WTC11 (cell line): ENCODE results near the gene DOK5. TPM values are rescaled to one million over a fixed set of nuclear protein-coding genes. Genes with fewer than 3 reads are reported as not detected.

ENCODE experiments used
- ATAC-seq: fragments of 200-7000 bp; cut with Tn5 transposase; 2 replicates; pipeline ENCODE4 v1.10.0; 2021; ENCODE audit warnings: mild to moderate bottlenecking, moderate library complexity
- CTCF ChIA-PET: fragments of 300-600 bp; sonication (Branson Sonifier 250); formaldehyde crosslinking; loops from one replicate; lab custom pipeline; 2021; ENCODE audit warnings: antibody characterized with exemption; lab: Charles Lee
- POLR2A ChIA-PET: fragments of 350-600 bp; sonication (Branson Sonifier 250); formaldehyde crosslinking; loops from one replicate; lab custom pipeline; 2021; ENCODE audit warnings: antibody characterized with exemption; lab: Charles Lee
- DNase-seq: peaks from one replicate; pipeline ENCODE4 v3.0.0; 2021; ENCODE audit warnings: low spot score
- H3K27ac Mint-ChIP-seq: 2 replicates; pipeline ENCODE4 v1.8.0; 2021; ENCODE audit warnings: mixed read lengths
- H3K27me3 Mint-ChIP-seq: 2 replicates; pipeline ENCODE4 v1.8.0; 2021; ENCODE audit warnings: low read depth, mild to moderate bottlenecking, moderate library complexity, mixed read lengths
- H3K36me3 Mint-ChIP-seq: 2 replicates; pipeline ENCODE4 v1.8.0; 2021; ENCODE audit warnings: mixed read lengths
- H3K4me1 Mint-ChIP-seq: 2 replicates; pipeline ENCODE4 v1.8.0; 2022; ENCODE audit warnings: mixed read lengths
- H3K4me3 Mint-ChIP-seq: 2 replicates; pipeline ENCODE4 v1.8.0; 2021; ENCODE audit warnings: mild to moderate bottlenecking, moderate library complexity, mixed read lengths
- H3K9me3 Mint-ChIP-seq: 2 replicates; pipeline ENCODE4 v1.8.0; 2021; ENCODE audit warnings: mixed read lengths
- FOXJ3 ChIP-seq: sonication (generic); formaldehyde crosslinking; IDR thresholded peaks from 2 replicates; pipeline ENCODE4 v1.9.0; 2021; ENCODE audit warnings: missing genetic modification reagents, mild to moderate bottlenecking, borderline replicate concordance
- FOXK1 ChIP-seq: sonication (generic); formaldehyde crosslinking; IDR thresholded peaks from 2 replicates; pipeline ENCODE4 v1.8.0; 2022; ENCODE audit warnings: mild to moderate bottlenecking, moderate library complexity, missing genetic modification reagents
- FOXP1 ChIP-seq: sonication (generic); formaldehyde crosslinking; IDR thresholded peaks from 2 replicates; pipeline ENCODE4 v1.8.0; 2022; ENCODE audit warnings: missing genetic modification reagents, mild to moderate bottlenecking, moderate library complexity, borderline replicate concordance
- GABPB1 ChIP-seq: sonication (generic); formaldehyde crosslinking; IDR thresholded peaks from 2 replicates; pipeline ENCODE4 v1.8.1; 2023; ENCODE audit warnings: mild to moderate bottlenecking, missing genetic modification reagents
- NR3C1 ChIP-seq: sonication (generic); formaldehyde crosslinking; conservative IDR thresholded peaks from 2 replicates; pipeline ENCODE4 v1.8.1; 2023; ENCODE audit warnings: low read depth, mild to moderate bottlenecking, missing genetic modification reagents
- SOX15 ChIP-seq: fragments of 250-450 bp; sonication (Bioruptor Pico); IDR thresholded peaks from 2 replicates; pipeline ENCODE4 v1.9.0; 2021; ENCODE audit warnings: mild to moderate bottlenecking
- ZNF423 ChIP-seq: fragments of 250-450 bp; sonication (Bioruptor Pico); IDR thresholded peaks from 2 replicates; pipeline ENCODE4 v2.1.2; 2022; ENCODE audit warnings: mild to moderate bottlenecking, moderate library complexity
- total RNA-seq: library from RNA; stranded (reverse); gene quantifications from 3 replicates; pipeline ENCODE4 v1.2.3, GENCODE V29; 2021
- TF ChIP-seq, protein P1 (sequence below): sonication (generic); formaldehyde crosslinking; IDR thresholded peaks from 2 replicates; pipeline ENCODE4 v1.8.0; 2023; ENCODE audit warnings: mild to moderate bottlenecking, missing genetic modification reagents
- TF ChIP-seq, protein P2 (sequence below): sonication (generic); formaldehyde crosslinking; IDR thresholded peaks from 2 replicates; pipeline ENCODE4 v1.8.0; 2022; ENCODE audit warnings: mild to moderate bottlenecking, missing genetic modification reagents
- TF ChIP-seq, protein P3 (sequence below): sonication (generic); formaldehyde crosslinking; IDR thresholded peaks from 2 replicates; pipeline ENCODE4 v1.8.1; 2023; ENCODE audit warnings: mild to moderate bottlenecking, missing genetic modification reagents, moderate library complexity
- TF ChIP-seq, protein P4 (sequence below): sonication (generic); formaldehyde crosslinking; IDR thresholded peaks from 2 replicates; pipeline ENCODE4 v1.8.0; 2023; ENCODE audit warnings: missing genetic modification reagents
- TF ChIP-seq, protein P5 (sequence below): fragments of 250-450 bp; sonication (Bioruptor Pico); IDR thresholded peaks from 2 replicates; pipeline ENCODE4 v1.9.0; 2021; ENCODE audit warnings: mild to moderate bottlenecking, borderline replicate concordance
- TF ChIP-seq, protein P6 (sequence below): sonication (generic); formaldehyde crosslinking; IDR thresholded peaks from 2 replicates; pipeline ENCODE4 v1.8.0; 2022; ENCODE audit warnings: mild to moderate bottlenecking, missing genetic modification reagents

The DOK5 gene
- total RNA-seq, 1 experiment from 2014 or later: 10.1 TPM

DNA sequence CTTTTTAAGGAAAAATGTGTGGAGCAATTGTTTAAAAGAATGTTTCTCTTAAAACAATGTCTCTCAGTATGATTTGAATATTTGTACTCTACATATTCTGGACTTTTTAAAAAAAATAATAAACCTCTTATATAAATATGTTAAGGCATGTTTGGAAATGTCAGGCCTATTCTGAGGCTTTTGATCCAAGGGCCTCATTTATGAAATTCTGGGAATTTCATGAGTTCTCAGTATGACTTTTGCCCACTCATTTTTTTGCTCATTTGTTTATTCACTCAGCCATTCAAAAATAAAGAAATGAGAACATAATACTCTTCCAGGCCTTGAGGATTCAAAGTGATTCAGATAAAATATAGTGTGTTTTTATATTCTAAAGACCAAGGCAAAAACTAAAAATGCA is 60.4 kb downstream of the DOK5 start (continued):
- TF ChIP-seq, protein P1, sequence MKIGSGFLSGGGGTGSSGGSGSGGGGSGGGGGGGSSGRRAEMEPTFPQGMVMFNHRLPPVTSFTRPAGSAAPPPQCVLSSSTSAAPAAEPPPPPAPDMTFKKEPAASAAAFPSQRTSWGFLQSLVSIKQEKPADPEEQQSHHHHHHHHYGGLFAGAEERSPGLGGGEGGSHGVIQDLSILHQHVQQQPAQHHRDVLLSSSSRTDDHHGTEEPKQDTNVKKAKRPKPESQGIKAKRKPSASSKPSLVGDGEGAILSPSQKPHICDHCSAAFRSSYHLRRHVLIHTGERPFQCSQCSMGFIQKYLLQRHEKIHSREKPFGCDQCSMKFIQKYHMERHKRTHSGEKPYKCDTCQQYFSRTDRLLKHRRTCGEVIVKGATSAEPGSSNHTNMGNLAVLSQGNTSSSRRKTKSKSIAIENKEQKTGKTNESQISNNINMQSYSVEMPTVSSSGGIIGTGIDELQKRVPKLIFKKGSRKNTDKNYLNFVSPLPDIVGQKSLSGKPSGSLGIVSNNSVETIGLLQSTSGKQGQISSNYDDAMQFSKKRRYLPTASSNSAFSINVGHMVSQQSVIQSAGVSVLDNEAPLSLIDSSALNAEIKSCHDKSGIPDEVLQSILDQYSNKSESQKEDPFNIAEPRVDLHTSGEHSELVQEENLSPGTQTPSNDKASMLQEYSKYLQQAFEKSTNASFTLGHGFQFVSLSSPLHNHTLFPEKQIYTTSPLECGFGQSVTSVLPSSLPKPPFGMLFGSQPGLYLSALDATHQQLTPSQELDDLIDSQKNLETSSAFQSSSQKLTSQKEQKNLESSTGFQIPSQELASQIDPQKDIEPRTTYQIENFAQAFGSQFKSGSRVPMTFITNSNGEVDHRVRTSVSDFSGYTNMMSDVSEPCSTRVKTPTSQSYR: no peak
- TF ChIP-seq FOXP1 (CRISPR knock-in tag) (no peak), ZNF423 (no peak), FOXK1 (CRISPR knock-in tag) (no peak)
- TF ChIP-seq, protein P2, sequence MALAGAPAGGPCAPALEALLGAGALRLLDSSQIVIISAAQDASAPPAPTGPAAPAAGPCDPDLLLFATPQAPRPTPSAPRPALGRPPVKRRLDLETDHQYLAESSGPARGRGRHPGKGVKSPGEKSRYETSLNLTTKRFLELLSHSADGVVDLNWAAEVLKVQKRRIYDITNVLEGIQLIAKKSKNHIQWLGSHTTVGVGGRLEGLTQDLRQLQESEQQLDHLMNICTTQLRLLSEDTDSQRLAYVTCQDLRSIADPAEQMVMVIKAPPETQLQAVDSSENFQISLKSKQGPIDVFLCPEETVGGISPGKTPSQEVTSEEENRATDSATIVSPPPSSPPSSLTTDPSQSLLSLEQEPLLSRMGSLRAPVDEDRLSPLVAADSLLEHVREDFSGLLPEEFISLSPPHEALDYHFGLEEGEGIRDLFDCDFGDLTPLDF (CRISPR knock-in tag): no peak
- TF ChIP-seq, protein P3, sequence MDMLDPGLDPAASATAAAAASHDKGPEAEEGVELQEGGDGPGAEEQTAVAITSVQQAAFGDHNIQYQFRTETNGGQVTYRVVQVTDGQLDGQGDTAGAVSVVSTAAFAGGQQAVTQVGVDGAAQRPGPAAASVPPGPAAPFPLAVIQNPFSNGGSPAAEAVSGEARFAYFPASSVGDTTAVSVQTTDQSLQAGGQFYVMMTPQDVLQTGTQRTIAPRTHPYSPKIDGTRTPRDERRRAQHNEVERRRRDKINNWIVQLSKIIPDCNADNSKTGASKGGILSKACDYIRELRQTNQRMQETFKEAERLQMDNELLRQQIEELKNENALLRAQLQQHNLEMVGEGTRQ: no peak
- TF ChIP-seq, protein P4, sequence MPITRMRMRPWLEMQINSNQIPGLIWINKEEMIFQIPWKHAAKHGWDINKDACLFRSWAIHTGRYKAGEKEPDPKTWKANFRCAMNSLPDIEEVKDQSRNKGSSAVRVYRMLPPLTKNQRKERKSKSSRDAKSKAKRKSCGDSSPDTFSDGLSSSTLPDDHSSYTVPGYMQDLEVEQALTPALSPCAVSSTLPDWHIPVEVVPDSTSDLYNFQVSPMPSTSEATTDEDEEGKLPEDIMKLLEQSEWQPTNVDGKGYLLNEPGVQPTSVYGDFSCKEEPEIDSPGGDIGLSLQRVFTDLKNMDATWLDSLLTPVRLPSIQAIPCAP (CRISPR knock-in tag): no peak
- TF ChIP-seq, protein P5, sequence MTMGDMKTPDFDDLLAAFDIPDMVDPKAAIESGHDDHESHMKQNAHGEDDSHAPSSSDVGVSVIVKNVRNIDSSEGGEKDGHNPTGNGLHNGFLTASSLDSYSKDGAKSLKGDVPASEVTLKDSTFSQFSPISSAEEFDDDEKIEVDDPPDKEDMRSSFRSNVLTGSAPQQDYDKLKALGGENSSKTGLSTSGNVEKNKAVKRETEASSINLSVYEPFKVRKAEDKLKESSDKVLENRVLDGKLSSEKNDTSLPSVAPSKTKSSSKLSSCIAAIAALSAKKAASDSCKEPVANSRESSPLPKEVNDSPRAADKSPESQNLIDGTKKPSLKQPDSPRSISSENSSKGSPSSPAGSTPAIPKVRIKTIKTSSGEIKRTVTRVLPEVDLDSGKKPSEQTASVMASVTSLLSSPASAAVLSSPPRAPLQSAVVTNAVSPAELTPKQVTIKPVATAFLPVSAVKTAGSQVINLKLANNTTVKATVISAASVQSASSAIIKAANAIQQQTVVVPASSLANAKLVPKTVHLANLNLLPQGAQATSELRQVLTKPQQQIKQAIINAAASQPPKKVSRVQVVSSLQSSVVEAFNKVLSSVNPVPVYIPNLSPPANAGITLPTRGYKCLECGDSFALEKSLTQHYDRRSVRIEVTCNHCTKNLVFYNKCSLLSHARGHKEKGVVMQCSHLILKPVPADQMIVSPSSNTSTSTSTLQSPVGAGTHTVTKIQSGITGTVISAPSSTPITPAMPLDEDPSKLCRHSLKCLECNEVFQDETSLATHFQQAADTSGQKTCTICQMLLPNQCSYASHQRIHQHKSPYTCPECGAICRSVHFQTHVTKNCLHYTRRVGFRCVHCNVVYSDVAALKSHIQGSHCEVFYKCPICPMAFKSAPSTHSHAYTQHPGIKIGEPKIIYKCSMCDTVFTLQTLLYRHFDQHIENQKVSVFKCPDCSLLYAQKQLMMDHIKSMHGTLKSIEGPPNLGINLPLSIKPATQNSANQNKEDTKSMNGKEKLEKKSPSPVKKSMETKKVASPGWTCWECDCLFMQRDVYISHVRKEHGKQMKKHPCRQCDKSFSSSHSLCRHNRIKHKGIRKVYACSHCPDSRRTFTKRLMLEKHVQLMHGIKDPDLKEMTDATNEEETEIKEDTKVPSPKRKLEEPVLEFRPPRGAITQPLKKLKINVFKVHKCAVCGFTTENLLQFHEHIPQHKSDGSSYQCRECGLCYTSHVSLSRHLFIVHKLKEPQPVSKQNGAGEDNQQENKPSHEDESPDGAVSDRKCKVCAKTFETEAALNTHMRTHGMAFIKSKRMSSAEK (CRISPR knock-in tag): no peak

DNA sequence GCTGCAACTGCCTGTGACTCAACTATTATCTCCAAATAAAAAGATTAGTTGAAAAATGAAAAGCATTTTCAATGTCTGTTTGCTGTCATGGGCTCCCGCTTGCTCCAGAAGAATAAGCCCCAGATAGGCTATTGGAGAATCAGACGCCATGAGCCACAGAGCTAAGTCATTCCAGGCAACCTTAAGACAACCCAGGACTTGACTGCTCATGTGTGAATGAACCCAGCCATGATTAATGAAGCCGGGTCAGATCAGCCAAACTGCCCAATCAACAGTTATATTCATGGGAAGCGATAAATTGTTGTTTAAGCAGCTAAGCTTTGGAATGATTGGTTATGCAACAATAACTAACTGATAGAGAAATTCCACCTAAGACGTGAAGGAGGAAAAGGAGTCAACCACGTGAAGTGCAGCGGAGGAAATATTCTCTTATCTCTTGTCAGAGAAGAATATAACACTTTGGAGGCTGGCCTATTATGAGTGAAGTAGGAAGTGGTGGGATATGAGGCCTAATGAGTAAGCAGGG is 64.2 kb downstream of the DOK5 start:
- H3K27ac Mint-ChIP-seq: no peak overlapping the region
- TF ChIP-seq SOX15 (no peak), NR3C1 (CRISPR knock-in tag) (no peak), FOXK1 (CRISPR knock-in tag) (no peak), FOXJ3 (CRISPR knock-in tag) (no peak), GABPB1 (CRISPR knock-in tag) (no peak)
- TF ChIP-seq, protein P6, sequence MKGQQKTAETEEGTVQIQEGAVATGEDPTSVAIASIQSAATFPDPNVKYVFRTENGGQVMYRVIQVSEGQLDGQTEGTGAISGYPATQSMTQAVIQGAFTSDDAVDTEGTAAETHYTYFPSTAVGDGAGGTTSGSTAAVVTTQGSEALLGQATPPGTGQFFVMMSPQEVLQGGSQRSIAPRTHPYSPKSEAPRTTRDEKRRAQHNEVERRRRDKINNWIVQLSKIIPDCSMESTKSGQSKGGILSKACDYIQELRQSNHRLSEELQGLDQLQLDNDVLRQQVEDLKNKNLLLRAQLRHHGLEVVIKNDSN (CRISPR knock-in tag): no peak
- no peaks in the 10 kb centered on the region for H3K27me3 Mint-ChIP-seq
- H3K9me3 Mint-ChIP-seq: peaks cover 35% of the 10 kb centered on the region
- peaks cover 19% of the 10 kb centered on the region for H3K36me3 Mint-ChIP-seq
- POLR2A ChIA-PET: no interaction called here
- H3K4me1 Mint-ChIP-seq: peaks cover 5% of the 10 kb centered on the region; the same call in 1 of the 2 replicates
- H3K4me3 Mint-ChIP-seq: no peak overlapping the region
- CTCF ChIA-PET: no interaction called here
- no peak for DNase-seq
- no peak for ATAC-seq
